HG03342 (cell line): ENCODE results near the gene TMEM238.

Experiments
- ATAC-seq: cut with Tn5 transposase; IDR thresholded peaks from one replicate; pipeline ENCODE4 v1.9.1; 2021; ENCODE audit warnings: mild to moderate bottlenecking, moderate library complexity; ENCODE audit not compliant: unreplicated experiment

TMEM238 gene

GRCh38 chr19:55382013-55382412, 2.1 kb downstream of the TMEM238 start:
- no peak for ATAC-seq

- no peak for ATAC-seq
Observed at GRCh38 chr19:55379174-55379573, 4.9 kb downstream of the TMEM238 start.

- ATAC-seq: no peak
Observed at GRCh38 chr19:55377356-55378131, 6.5 kb downstream of the TMEM238 start.

GRCh38 chr19:55376241-55376933, 7.7 kb downstream of the TMEM238 start, which contains the start of gene TMEM190:
Gene TMEM190 (plus strand): TSS chr19:55376826. CDS start chr19:55376854, 28 bp downstream.
- no peak for ATAC-seq

GRCh38 chr19:55373993-55374757, 9.9 kb downstream of the TMEM238 start:
- no peak for ATAC-seq

GRCh38 chr19:55373306-55373992, 10.6 kb downstream of the TMEM238 start:
- ATAC-seq: no peak

- ATAC-seq: no peak
Observed at GRCh38 chr19:55372316-55373081, 11.6 kb downstream of the TMEM238 start.

GRCh38 chr19:55370305-55370988, 13.6 kb downstream of the TMEM238 start, which contains the start of gene IL11:
Gene IL11 (minus strand): TSS chr19:55370463. CDS start chr19:55370310, 153 bp downstream.
- no peak for ATAC-seq

- no peak for ATAC-seq
Observed at GRCh38 chr19:55369653-55370304, 14.3 kb downstream of the TMEM238 start.

GRCh38 chr19:55368701-55369563, 15.2 kb downstream of the TMEM238 start:
- no peak for ATAC-seq

- no peak for ATAC-seq
Observed at GRCh38 chr19:55368106-55368505, 16.0 kb downstream of the TMEM238 start.

- no peak for ATAC-seq
Observed at GRCh38 chr19:55366790-55367189, 17.3 kb downstream of the TMEM238 start.

GRCh38 chr19:55365964-55366363, 18.1 kb downstream of the TMEM238 start:
- ATAC-seq: no peak

- ATAC-seq: no peak
Observed at GRCh38 chr19:55365245-55365644, 18.8 kb downstream of the TMEM238 start.

GRCh38 chr19:55362990-55363716, 20.9 kb downstream of the TMEM238 start, which contains the start of gene GARIN5B:
Gene GARIN5B (minus strand): TSS chr19:55363260. CDS start chr19:55363066, 194 bp downstream.
- ATAC-seq: no peak

- no peak for ATAC-seq
Observed at GRCh38 chr19:55362174-55362989, 21.7 kb downstream of the TMEM238 start.
